ENCODE data around the gene P2RX1. TPM values are rescaled to one million over a fixed set of nuclear protein-coding genes. Genes with fewer than 3 reads are reported as not detected.
"Not testable (repeated sequence)": the region's sequence is repeated elsewhere in the genome, so short reads cannot be mapped to it uniquely, and the experiment has no call there.

P2RX1 gene
- total RNA-seq, 8 experiments from 2014 or later: 0.05 to 1.2 (median 0.29) TPM; not detected in 2

DNA sequence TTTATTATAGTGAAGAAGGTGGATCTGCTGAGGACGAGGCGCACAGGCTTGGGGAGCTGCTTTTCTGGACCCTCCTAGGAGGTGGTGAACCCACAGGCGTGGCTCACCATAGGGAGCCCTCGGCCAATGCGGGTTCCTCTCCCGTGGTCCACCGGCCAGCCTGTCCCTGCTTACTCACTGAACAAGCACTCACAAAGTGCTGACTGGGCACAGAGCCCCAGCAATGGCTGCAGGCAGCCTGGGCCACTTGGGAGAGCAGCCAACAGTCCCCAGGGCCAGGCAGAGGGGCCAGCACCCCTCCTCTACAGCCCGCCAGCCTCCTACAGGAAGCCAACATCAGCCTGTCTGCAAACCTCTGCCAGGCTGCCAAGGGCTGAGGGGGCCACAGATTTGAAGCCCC, 51.1 kb downstream of the P2RX1 start:
- H3K4me1 ChIP-seq (replicated peaks in 1 of 2): no peaks in the 10 kb centered on the region
- no peak overlapping the region for H3K27ac ChIP-seq
- peak in 5 of 8 experiments; percentile 18 to 82 (median 37) for ATAC-seq (replicated peaks in 6 of 8)
- 3 to 100% (median 67%) methylated on average over 1 to 5 of the region's 8 CpGs; no CpG with 5 or more reads in 5 of the 10 experiments for WGBS, 10 experiments
- in situ Hi-C loops (cut with MboI; ENCODE audit: low pct_unique_long_range_greater_than_20kb in 2 of 9, low sequenced_read_pairs in 9 of 9, unreplicated experiment in 9 of 9): no loop called here
- H3K4me3 ChIP-seq: no peak overlapping the region

DNA sequence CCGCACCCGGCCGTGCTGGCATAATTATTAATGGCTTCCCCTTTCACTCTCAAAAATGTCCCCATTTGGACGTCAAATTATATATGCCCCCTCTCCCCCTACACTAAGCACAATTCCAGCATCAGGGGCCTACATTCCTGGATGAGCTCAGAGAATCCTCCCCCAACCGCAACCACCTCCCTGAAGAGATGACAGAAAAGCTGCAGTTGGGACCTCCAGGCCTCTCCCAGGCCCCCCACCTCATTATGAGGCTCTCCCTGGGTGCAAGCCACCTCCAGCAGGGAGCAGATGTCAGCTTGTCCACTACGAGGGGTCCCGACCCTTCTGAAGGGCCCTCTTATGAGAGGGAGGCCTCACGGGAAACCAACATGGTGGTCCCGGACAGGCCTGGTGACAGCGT, 51.7 kb downstream of the P2RX1 start:
- in situ Hi-C loops (cut with MboI; ENCODE audit: low pct_unique_long_range_greater_than_20kb in 2 of 9, low sequenced_read_pairs in 9 of 9, unreplicated experiment in 9 of 9): no loop called here
- Histone ChIP-seq H3K27ac (no peak overlapping the region), H3K4me1 (replicated peaks in 1 of 2) (no peaks in the 10 kb centered on the region), H3K4me3 (no peak overlapping the region)
- 80 to 96% (median 80%) methylated on average over 1 to 5 of the region's 10 CpGs; no CpG with 5 or more reads in 7 of the 10 experiments for WGBS, 10 experiments
- peak in 2 of 8 experiments; percentile 4 to 10 for ATAC-seq (replicated peaks in 6 of 8)

DNA sequence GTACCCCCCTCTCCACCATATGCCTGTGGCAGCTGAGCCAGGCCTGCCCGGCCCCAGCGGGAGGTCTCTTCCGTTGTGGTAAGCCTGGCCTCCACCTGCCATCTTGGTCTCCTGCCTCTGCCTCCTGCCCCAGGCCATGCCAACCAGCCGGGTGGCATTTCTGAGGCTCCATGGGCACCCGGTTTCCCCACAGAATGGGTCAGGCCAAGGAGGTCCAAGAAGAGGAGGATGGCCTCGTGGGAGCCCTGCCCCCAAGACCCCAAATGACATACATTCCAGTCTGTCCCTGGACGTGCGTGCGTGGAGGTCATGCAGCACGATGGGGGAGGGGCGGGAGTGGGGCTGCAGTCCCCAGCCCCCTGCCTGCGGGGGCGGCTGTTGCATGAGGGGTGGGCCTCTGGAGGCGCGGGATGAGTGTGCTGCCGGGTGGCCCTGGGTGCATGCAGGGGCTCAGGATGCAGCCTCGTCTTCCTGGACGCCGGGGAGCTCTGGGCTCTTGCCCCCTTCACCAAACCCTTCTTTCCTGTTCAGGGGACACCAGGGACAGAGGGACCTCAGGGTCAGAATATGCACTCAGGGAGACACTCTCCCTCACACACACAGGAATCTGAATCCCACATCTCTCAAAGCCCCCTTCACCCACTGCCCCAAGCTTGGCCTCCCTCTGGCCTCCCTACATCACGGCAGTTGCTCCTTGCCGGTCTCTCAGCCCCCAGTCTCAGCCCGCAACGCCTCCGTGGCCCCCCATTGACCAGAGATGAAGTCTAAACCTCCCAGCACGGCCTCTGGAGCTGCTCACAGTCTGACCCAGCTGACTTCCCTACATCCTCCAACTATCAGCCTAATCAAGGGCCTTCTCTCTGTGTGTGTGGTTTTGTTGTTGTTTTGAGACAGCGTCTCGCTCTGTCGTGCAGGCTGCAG, 54.2 kb downstream of the P2RX1 start:
- ATAC-seq (replicated peaks in 6 of 8): no peak
- no peaks in the 10 kb centered on the region for H3K4me1 ChIP-seq (replicated peaks in 1 of 2)
- H3K4me3 ChIP-seq: no peak overlapping the region
- no peak overlapping the region for H3K27ac ChIP-seq
- WGBS, 10 experiments: 68 to 100% (median 94%) methylated on average over 1 to 9 of the region's 28 CpGs; no CpG with 5 or more reads in 4 of the 10 experiments
- in situ Hi-C loops (cut with MboI; ENCODE audit: low pct_unique_long_range_greater_than_20kb in 2 of 9, low sequenced_read_pairs in 9 of 9, unreplicated experiment in 9 of 9): no loop called here

DNA sequence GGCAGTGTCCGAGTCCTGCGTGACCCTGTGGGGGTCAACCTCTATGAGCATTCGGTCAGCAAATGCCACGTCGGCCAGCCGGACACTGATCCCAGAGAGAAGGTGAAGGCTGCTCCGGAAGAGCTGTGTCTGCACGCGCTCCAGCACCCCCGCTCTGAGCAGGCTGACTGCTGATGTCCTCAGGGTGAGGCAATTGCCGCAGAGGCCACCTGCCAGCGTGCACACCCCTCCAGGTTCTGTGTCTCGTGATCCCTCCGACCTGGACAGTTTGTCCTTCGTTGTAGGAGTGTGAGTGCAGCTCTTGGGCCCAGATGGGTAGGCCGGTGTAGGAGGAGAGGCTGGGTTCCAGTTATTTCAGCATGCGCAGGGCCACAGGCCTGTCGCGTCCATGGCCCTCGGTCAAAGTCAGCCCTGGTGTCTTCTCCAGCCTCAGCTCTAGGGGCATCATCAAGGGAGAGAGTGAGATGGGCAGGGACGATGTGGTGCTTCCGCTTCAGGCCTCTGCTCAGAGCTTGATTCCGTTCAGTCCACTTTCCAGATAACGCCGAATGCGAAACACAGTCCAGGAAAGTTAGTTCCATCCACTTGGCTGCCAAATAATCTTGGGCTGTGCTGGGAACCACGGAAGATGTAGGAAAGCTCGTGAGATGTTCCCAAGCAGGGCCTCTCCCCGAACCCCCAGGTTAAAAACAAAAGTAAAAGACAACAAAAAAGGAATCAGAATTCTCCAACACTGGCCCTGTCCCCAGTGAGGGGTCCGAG, 55.1 kb downstream of the P2RX1 start:
- no peak overlapping the region for H3K4me3 ChIP-seq
- in situ Hi-C loops (cut with MboI; ENCODE audit: low pct_unique_long_range_greater_than_20kb in 2 of 9, low sequenced_read_pairs in 9 of 9, unreplicated experiment in 9 of 9): no loop called here
- no peak for ATAC-seq (replicated peaks in 6 of 8)
- WGBS, 10 experiments: 60 to 100% (median 87%) methylated on average over 2 to 5 of the region's 30 CpGs; no CpG with 5 or more reads in 3 of the 10 experiments
- no peaks in the 10 kb centered on the region for H3K4me1 ChIP-seq (replicated peaks in 1 of 2)
- no peak overlapping the region for H3K27ac ChIP-seq

DNA sequence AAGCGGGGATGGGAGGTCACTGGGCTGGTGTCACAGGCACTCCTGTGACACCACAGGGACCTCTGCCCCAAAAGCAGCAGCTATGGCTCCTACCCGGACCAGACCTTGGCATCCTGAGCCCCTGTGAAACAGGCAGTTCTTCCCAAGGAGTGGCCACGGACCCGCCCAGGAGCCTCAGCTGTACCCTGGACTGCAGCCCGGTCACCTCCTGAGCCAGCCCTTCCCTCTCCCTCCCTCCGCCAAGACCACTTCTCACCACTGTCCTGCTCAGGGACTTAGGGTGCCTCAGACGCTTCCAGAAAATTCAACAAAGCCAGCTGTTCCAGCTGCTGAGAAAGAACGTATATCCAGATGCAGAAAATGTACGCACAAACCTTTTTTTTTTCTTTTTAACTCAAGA, 56.3 kb downstream of the P2RX1 start:
- Histone ChIP-seq H3K27ac (no peak overlapping the region), H3K4me3 (no peak overlapping the region), H3K4me1 (replicated peaks in 1 of 2) (no peaks in the 10 kb centered on the region)
- WGBS, 10 experiments: 80 to 100% (median 83%) methylated on average over 1 to 6 of the region's 9 CpGs; no CpG with 5 or more reads in 3 of the 10 experiments
- ATAC-seq (replicated peaks in 6 of 8): no peak
- in situ Hi-C loops (cut with MboI; ENCODE audit: low pct_unique_long_range_greater_than_20kb in 2 of 9, low sequenced_read_pairs in 9 of 9, unreplicated experiment in 9 of 9): no loop called here

DNA sequence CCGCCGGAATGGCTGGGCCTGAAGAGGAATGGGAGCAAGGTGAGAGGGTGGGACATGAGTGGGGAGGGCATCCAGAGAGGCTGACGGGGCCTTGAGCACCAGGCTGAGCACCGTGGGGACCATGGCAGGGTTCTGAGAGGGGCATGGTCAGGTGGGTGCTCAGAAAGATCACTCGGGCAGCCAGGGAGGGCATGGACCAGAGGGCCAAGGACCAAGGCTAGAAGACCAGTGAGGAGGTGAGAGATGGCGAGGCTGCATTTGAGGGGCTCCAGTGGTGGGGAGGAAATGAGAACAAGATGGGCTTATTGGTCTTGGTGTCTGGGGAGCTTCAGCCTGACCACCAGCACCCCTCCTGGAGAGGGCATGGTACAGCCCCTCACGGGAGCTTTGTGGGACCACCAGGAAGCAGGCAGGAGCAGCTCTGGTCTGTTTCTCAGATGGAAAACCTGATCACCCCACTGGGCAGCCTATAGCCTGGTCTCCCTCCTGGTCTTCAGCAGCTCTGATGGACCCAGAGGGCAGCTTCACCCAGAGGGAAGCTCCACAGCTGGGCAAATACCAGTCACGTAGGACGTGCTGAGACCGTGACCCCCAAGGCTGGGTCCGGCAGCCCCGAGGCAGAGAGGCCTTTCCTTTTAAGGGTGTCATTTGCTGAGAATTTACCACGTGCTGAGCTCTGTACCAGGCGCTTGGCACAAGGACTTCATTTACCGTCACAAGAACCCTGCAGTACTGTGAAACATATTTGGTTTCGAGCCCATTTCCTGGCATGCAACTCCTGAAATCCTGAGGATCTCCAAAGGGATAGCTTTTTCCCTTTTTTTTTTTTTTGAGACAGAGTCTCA, 58.8 kb downstream of the P2RX1 start:
- no peak overlapping the region for H3K27ac ChIP-seq
- H3K4me3 ChIP-seq: no peak overlapping the region
- no peaks in the 10 kb centered on the region for H3K4me1 ChIP-seq (replicated peaks in 1 of 2)
- in situ Hi-C loops (cut with MboI; ENCODE audit: low pct_unique_long_range_greater_than_20kb in 2 of 9, low sequenced_read_pairs in 9 of 9, unreplicated experiment in 9 of 9): no loop called here
- no peak for ATAC-seq (replicated peaks in 6 of 8)
- WGBS, 10 experiments: 0 to 100% (median 82%) methylated on average over 1 to 7 of the region's 16 CpGs; no CpG with 5 or more reads in 4 of the 10 experiments

DNA sequence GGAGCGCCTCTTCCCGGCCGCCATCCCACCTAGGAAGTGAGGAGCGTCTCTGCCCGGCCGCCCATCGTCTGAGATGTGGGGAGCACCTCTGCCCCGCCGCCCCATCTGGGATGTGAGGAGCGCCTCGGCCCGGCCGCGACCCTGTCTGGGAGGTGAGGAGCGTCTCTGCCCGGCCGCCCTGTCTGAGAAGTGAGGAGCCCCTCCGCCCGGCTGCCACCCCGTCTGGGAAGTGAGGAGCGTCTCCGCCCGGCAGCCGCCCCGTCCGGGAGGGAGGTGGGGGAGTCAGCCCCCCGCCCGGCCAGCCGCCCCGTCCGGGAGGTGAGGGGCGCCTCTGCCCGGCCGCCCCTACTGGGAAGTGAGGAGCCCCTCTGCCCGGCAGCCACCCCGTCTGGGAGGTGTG, 62.1 kb downstream of the P2RX1 start:
- H3K4me3 ChIP-seq; in situ Hi-C loops (cut with MboI; ENCODE audit: low pct_unique_long_range_greater_than_20kb in 2 of 9, low sequenced_read_pairs in 9 of 9, unreplicated experiment in 9 of 9); ATAC-seq (replicated peaks in 6 of 8); H3K4me1 ChIP-seq (replicated peaks in 1 of 2); H3K27ac ChIP-seq: not testable (repeated sequence)
- no CpG with 5 or more reads among the region's 36 CpGs for WGBS, 10 experiments

DNA sequence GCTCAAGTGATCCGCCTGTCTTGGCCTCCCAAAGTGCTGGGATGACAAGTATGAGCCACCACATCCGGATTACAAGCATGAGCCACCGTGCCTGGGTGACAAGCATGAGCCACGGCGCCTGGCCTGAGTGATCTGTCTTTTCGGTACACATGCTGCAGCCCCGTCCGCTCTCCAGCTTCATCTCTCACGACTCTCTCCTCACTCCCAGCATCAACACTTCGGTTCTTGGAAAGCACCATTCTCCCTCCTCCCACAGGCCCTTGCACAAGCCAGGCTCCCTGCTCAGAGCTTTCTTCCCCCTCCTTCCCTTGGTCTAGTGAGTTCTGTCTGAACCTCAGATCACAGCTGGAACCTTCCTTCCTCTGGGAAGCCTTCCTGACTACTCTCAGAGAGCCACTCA, 63.7 kb downstream of the P2RX1 start:
- H3K27ac ChIP-seq: no peak overlapping the region
- in situ Hi-C loops (cut with MboI; ENCODE audit: low pct_unique_long_range_greater_than_20kb in 2 of 9, low sequenced_read_pairs in 9 of 9, unreplicated experiment in 9 of 9): no loop called here
- WGBS, 10 experiments: 56 to 100% (median 92%) methylated on average over 1 to 9 of the region's 10 CpGs; no CpG with 5 or more reads in 2 of the 10 experiments
- H3K4me1 ChIP-seq (replicated peaks in 1 of 2): no peaks in the 10 kb centered on the region
- no peak for ATAC-seq (replicated peaks in 6 of 8)
- no peak overlapping the region for H3K4me3 ChIP-seq

DNA sequence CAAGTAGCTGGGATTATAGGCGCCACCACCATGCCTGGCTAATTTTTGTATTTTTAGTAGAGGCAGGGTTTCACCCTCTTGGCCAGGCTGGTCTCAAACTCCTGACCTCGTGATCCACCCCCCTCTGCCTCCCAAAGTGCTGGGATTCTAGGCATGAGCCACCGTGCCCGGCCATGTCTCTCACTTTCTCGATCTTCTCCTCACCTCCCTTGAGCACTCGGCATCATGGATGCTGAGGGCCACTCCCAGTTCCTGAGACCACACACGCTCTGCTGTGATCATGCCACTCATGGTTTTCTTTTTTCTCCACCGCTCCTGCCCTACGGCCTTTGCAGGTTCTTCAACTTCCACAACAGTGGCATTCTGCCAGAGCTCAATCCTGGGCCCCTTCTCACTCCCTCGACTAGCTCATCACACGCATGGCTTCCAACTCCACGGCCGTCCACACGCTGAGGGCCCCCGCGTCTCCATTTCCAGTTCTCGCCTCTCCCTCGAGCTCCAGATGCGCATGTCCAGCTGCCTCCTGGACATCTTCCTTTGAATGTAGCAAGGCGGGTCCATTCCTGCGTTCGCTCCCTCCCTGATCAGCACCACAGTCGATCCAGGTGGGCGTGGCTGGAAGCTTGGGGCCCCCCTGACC, 64.7 kb downstream of the P2RX1 start:
- 56 to 89% (median 84%) methylated on average over 4 to 13 of the region's 24 CpGs; no CpG with 5 or more reads in 3 of the 10 experiments for WGBS, 10 experiments
- in situ Hi-C loops (cut with MboI; ENCODE audit: low pct_unique_long_range_greater_than_20kb in 2 of 9, low sequenced_read_pairs in 9 of 9, unreplicated experiment in 9 of 9): no loop called here
- H3K27ac ChIP-seq: no peak overlapping the region
- no peaks in the 10 kb centered on the region for H3K4me1 ChIP-seq (replicated peaks in 1 of 2)
- peak in 2 of 8 experiments; percentile 27 to 93 for ATAC-seq (replicated peaks in 6 of 8)
- no peak overlapping the region for H3K4me3 ChIP-seq

DNA sequence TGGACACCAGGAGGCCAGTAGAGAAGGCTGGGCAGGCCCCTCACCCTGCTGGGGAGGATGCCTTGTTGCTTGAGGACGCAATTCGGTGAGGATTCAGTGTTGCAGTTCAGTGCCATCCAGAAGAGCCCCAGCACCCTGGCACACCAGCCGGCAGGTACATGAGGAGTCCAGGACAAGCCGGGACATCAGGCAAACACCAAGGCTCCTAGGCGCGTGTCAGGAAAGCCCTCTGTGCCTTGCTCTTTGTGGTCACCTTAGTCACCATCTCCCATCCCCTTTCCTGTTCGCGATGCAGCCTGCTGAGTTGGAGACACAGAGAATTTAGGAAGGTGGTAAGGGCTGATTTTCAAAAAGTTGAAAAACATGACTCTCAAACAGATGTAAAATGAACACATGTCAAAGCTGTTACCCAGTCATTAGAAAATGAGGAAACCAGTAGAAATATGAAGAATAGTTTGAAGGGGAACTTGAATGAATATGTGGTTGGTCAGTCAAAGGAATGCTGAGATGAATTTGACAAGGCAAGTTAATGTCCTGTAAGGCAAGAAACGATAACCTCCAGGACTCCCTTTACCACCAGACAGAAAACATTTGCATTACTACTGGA, 67.9 kb downstream of the P2RX1 start:
- no peak overlapping the region for H3K4me3 ChIP-seq
- in situ Hi-C loops (cut with MboI; ENCODE audit: low pct_unique_long_range_greater_than_20kb in 2 of 9, low sequenced_read_pairs in 9 of 9, unreplicated experiment in 9 of 9): no loop called here
- no peak for ATAC-seq (replicated peaks in 6 of 8)
- 69 to 100% (median 83%) methylated on average over 1 to 9 of the region's 9 CpGs; no CpG with 5 or more reads in 1 of the 10 experiments for WGBS, 10 experiments
- H3K4me1 ChIP-seq (replicated peaks in 1 of 2): peaks cover 0 to 4% of the 10 kb centered on the region in 2 donors
- no peak overlapping the region for H3K27ac ChIP-seq

DNA sequence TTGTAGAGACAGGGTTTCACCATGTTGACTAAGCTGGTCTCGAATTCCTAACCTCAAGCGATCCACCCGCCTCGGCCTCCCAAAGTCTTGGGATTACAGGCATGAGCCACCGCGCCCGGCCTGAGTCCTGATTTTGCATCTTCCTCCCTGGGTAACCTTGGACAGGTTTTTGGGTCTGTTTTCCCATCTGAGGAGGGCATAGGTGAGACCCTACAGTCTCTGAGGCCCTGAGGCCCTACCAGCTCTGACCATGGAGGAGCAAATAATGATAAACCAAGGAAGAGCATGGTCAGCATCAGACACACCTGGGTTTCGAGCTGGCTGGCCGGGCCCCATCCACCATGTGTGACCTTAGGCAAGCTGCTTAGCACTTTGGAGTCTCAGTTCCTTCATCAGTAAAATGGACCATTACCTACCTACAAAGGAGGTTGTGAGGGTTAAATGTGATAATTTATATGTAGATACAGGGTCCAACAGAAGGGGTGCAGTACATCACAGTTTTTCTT, 69.0 kb downstream of the P2RX1 start:
- no peak for ATAC-seq (replicated peaks in 6 of 8)
- peaks cover 0 to 4% of the 10 kb centered on the region in 2 donors for H3K4me1 ChIP-seq (replicated peaks in 1 of 2)
- H3K27ac ChIP-seq: no peak overlapping the region
- in situ Hi-C loops (cut with MboI; ENCODE audit: low pct_unique_long_range_greater_than_20kb in 2 of 9, low sequenced_read_pairs in 9 of 9, unreplicated experiment in 9 of 9): no loop called here
- no peak overlapping the region for H3K4me3 ChIP-seq
- 67 to 100% (median 94%) methylated on average over 1 to 9 of the region's 9 CpGs; no CpG with 5 or more reads in 2 of the 10 experiments for WGBS, 10 experiments

Measured in motor neuron (in vitro differentiated cells).